H9 (cell line): Measurements from ENCODE around the gene CCDC57. TPM values are rescaled to one million over a fixed set of nuclear protein-coding genes. Genes with fewer than 3 reads are reported as not detected.

ENCODE experiments used
- DNase-seq: peaks from one replicate; pipeline ENCODE4 v3.0.0-alpha.2; 2017
- H2AFZ ChIP-seq: one replicate; pipeline ENCODE4 v1.6.1; 2013; ENCODE audit warnings: mild to moderate bottlenecking, low read length, control low read depth, moderate library complexity
- H2AK5ac ChIP-seq: 2 replicates; pipeline ENCODE4 v1.6.1; 2013; ENCODE audit warnings: low read length, control low read depth, mixed read lengths; ENCODE audit not compliant: insufficient read length
- H2BK120ac ChIP-seq: one replicate; pipeline ENCODE4 v1.6.1; 2013; ENCODE audit warnings: low read depth, mild to moderate bottlenecking, low read length, control low read depth, inconsistent platforms; ENCODE audit not compliant: poor library complexity, severe bottlenecking
- H2BK12ac ChIP-seq: 2 replicates; pipeline ENCODE4 v1.6.1; 2013; ENCODE audit warnings: low read length, control low read depth, mixed read lengths, low read depth; ENCODE audit not compliant: insufficient read length
- H2BK15ac ChIP-seq: 2 replicates; pipeline ENCODE4 v1.6.1; 2013; ENCODE audit warnings: low read depth, low read length, control low read depth
- H2BK20ac ChIP-seq: one replicate; pipeline ENCODE4 v1.6.1; 2013; ENCODE audit warnings: low read depth, mild to moderate bottlenecking, low read length, control low read depth, inconsistent platforms; ENCODE audit not compliant: poor library complexity, severe bottlenecking
- H2BK5ac ChIP-seq: 2 replicates; pipeline ENCODE4 v1.6.1; 2013; ENCODE audit warnings: low read length, control low read depth, mixed read lengths; ENCODE audit not compliant: insufficient read length
- H3K14ac ChIP-seq: 2 replicates; pipeline ENCODE4 v1.6.1; 2013; ENCODE audit warnings: low read length, control low read depth; ENCODE audit not compliant: insufficient read depth
- H3K18ac ChIP-seq: 2 replicates; pipeline ENCODE4 v1.6.1; 2013; ENCODE audit warnings: low read depth, mild to moderate bottlenecking, mixed read lengths, low read length, control low read depth; ENCODE audit not compliant: insufficient read length
- H3K23ac ChIP-seq: 2 replicates; pipeline ENCODE4 v1.6.1; 2013; ENCODE audit warnings: low read length, control low read depth, mixed read lengths, low read depth; ENCODE audit not compliant: insufficient read length
- H3K23me2 ChIP-seq: 2 replicates; pipeline ENCODE4 v1.6.1; 2013; ENCODE audit warnings: low read depth, mild to moderate bottlenecking, mixed read lengths, low read length, control low read depth; ENCODE audit not compliant: insufficient read length, poor library complexity, severe bottlenecking
- H3K27ac ChIP-seq: 2 replicates; pipeline ENCODE4 v1.5.1; 2013; ENCODE audit warnings: low read length, control low read depth, mixed read lengths, low read depth; ENCODE audit not compliant: insufficient read length
- H3K27me3 ChIP-seq: 2 replicates; pipeline ENCODE4 v1.6.1; 2013; ENCODE audit warnings: low read length, control low read depth, inconsistent platforms; ENCODE audit not compliant: insufficient read depth
- H3K4ac ChIP-seq: 2 replicates; pipeline ENCODE4 v1.6.1; 2013; ENCODE audit warnings: low read depth, mild to moderate bottlenecking, control low read depth, inconsistent platforms, low read length, moderate library complexity
- H3K4me1 ChIP-seq: 2 replicates; pipeline ENCODE4 v1.6.1; 2013; ENCODE audit warnings: low read length, control low read depth, inconsistent platforms; ENCODE audit not compliant: insufficient read depth
- H3K4me2 ChIP-seq: 2 replicates; pipeline ENCODE4 v1.6.1; 2013; ENCODE audit warnings: low read length, control low read depth, mixed read lengths; ENCODE audit not compliant: insufficient read length, insufficient read depth
- H3K56ac ChIP-seq: 2 replicates; pipeline ENCODE4 v1.6.1; 2013; ENCODE audit warnings: low read depth, mild to moderate bottlenecking, mixed read lengths, low read length, control low read depth; ENCODE audit not compliant: insufficient read length
- H3K79me1 ChIP-seq: 2 replicates; pipeline ENCODE4 v1.6.1; 2013; ENCODE audit warnings: low read depth, mild to moderate bottlenecking, moderate library complexity, low read length, control low read depth, inconsistent platforms; ENCODE audit not compliant: insufficient read depth, poor library complexity, severe bottlenecking
- H3K79me2 ChIP-seq: 2 replicates; pipeline ENCODE4 v1.6.1; 2013; ENCODE audit warnings: low read length, control low read depth, inconsistent platforms; ENCODE audit not compliant: insufficient read depth
- H3K9ac ChIP-seq: 2 replicates; pipeline ENCODE4 v1.6.1; 2013; ENCODE audit warnings: low read length, control low read depth, mixed read lengths; ENCODE audit not compliant: insufficient read length; ENCODE audit errors: extremely low read depth
- H3K9me3 ChIP-seq: one replicate; pipeline ENCODE4 v1.6.1; 2013; ENCODE audit warnings: low read depth, low read length, inconsistent platforms; ENCODE audit not compliant: control insufficient read depth
- H3T11ph ChIP-seq: one replicate; pipeline ENCODE4 v1.6.1; 2013; ENCODE audit warnings: mild to moderate bottlenecking, low read length, control low read depth, inconsistent platforms
- H4K20me1 ChIP-seq: one replicate; pipeline ENCODE4 v1.6.1; 2013; ENCODE audit not compliant: control insufficient read depth, insufficient read length, insufficient read depth
- H4K5ac ChIP-seq: 2 replicates; pipeline ENCODE4 v1.6.1; 2013; ENCODE audit warnings: low read depth, mild to moderate bottlenecking, mixed read lengths, low read length, control low read depth; ENCODE audit not compliant: insufficient read length
- H4K8ac ChIP-seq: replicated peaks from 2 replicates; pipeline ENCODE4 v1.6.1; 2013; ENCODE audit warnings: low read length, control low read depth, mixed read lengths, low read depth; ENCODE audit not compliant: insufficient read length
- H4K91ac ChIP-seq: 2 replicates; pipeline ENCODE4 v1.6.1; 2013; ENCODE audit warnings: low read depth, mild to moderate bottlenecking, moderate library complexity, mixed read lengths, low read length, control low read depth; ENCODE audit not compliant: insufficient read length
- H3K27ac Mint-ChIP-seq, 3 experiments: 2 replicates in 2 of 3; 3 replicates in 1 of 3; pipeline ENCODE4 v1.8.0; 2020 to 2021; ENCODE audit warnings: mixed read lengths in 3 of 3, mild to moderate bottlenecking in 1 of 3, moderate library complexity in 1 of 3
- H3K27me3 Mint-ChIP-seq: 2 replicates; pipeline ENCODE4 v1.8.0; 2021; ENCODE audit warnings: low read depth, mild to moderate bottlenecking, moderate library complexity, mixed read lengths
- H3K36me3 Mint-ChIP-seq, 3 experiments: 2 replicates in 2 of 3; 3 replicates in 1 of 3; pipeline ENCODE4 v1.8.0; 2020 to 2021; ENCODE audit warnings: low read depth in 3 of 3, mixed read lengths in 3 of 3; ENCODE audit not compliant: insufficient read depth in 1 of 3
- H3K4me1 Mint-ChIP-seq, 2 experiments: 2 replicates each; pipeline ENCODE4 v1.8.0; 2020; ENCODE audit warnings: mixed read lengths in 2 of 2
- H3K4me3 Mint-ChIP-seq, 2 experiments: 2 replicates in 1 of 2; 3 replicates in 1 of 2; pipeline ENCODE4 v1.8.0; 2020 to 2021; ENCODE audit warnings: mild to moderate bottlenecking in 2 of 2, mixed read lengths in 2 of 2, moderate library complexity in 1 of 2
- H3K9me3 Mint-ChIP-seq, 2 experiments: 2 replicates in 1 of 2; 3 replicates in 1 of 2; pipeline ENCODE4 v1.8.0; 2020; ENCODE audit warnings: mild to moderate bottlenecking in 2 of 2, mixed read lengths in 2 of 2, moderate library complexity in 1 of 2
- WGBS: extraction: QIAGEN DNeasy Blood & Tissue Kit; methylation state at CpG from one replicate; pipeline ENCODE4 v1.1.7; 2013; ENCODE audit warnings: missing lambda C conversion rate, low lambda C conversion rate, mixed read lengths; ENCODE audit not compliant: insufficient read length; ENCODE audit errors: extremely low coverage; 5-methylcytosine and 5-hydroxymethylcytosine counted together
- total RNA-seq: library from RNA; stranded (reverse); gene quantifications from 2 replicates; pipeline ENCODE4 v1.2.1, GENCODE V29; 2021
- TF ChIP-seq, protein P1 (sequence below): fragments of 200-600 bp; sonication (generic); conservative IDR thresholded peaks from 3 replicates; pipeline ENCODE4 v1.8.0; 2021; ENCODE audit warnings: antibody characterized with exemption, mild to moderate bottlenecking

Gene CCDC57
- total RNA-seq, 1 experiment from 2014 or later: 11.0 TPM

DNA sequence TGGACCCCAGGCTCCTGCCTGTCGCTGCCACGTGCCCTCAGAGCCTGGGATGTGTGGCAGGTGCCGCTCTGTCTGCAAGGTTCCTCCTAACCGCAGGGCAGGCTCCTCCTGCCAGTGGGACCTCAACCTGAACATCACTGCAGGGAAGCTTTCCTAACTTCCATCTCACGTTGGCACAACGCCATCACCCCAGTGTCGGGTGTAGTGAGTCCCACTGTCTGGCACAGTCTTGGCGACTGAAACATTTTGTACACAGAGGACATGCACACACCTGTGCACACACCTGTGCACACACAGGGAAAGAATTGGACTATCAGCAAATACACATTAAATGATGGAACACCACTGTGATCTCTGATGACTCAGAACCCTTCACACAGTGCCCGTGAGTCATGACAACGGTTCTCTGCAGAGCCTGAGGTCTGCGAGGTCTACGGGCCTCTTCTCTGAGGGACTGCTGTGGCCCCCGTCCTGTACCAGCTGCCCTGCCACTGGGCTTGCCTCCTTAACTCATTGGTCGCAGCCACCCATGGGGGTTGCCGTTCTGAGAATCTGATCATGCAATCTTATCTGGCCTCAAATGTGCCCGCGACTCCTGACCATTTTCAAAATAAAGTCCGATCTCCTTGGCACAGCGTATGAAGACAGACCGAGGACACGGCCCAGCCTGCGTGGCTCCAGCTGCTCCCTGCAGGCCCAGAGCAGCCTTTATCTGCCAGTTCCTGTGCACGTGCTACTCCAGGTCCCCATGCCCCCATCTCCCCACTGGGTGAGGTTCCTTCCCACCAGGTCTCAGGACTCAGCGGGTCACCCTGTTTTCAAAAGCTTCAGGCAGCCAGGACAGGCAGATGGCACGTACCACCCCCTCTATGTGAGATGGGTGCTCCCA, 7.6 kb downstream of the CCDC57 start:
- Histone ChIP-seq H2BK5ac (no peak overlapping the region), H4K91ac (no peak overlapping the region), H3K4me2 (no peak overlapping the region), H2BK12ac (no peak overlapping the region), H3K56ac (no peak overlapping the region), H3T11ph (no peak overlapping the region), H4K5ac (no peak overlapping the region), H2AFZ (no peak overlapping the region), H3K27me3 (no peaks in the 10 kb centered on the region), H3K4me1 (no peaks in the 10 kb centered on the region), H2BK120ac (no peak overlapping the region), H2AK5ac (no peak overlapping the region), H3K79me2 (no peaks in the 10 kb centered on the region), H3K4ac (no peak overlapping the region), H3K18ac (no peak overlapping the region), H2BK20ac (no peak overlapping the region), H3K9me3 (no peaks in the 10 kb centered on the region), H2BK15ac (no peak overlapping the region), H3K27ac (no peak overlapping the region), H3K9ac (no peak overlapping the region), H3K23me2 (no peaks in the 10 kb centered on the region), H3K14ac (no peak overlapping the region), H4K20me1 (no peaks in the 10 kb centered on the region), H4K8ac (no peak overlapping the region), H3K23ac (no peak overlapping the region), H3K79me1 (no peaks in the 10 kb centered on the region)
- Mint-ChIP-seq H3K36me3 (peaks cover 0 to 4% (median 0%) of the 10 kb centered on the region in 3 experiments; a peak in 3 of 7 replicates), H3K27me3 (peaks cover 22% of the 10 kb centered on the region), H3K4me1 (peaks cover 8 to 11% of the 10 kb centered on the region in 2 experiments), H3K9me3 (no peaks in the 10 kb centered on the region), H3K4me3 (no peak overlapping the region), H3K27ac (no peak overlapping the region)
- no peak for DNase-seq
- no CpG with 5 or more reads among the region's 25 CpGs for WGBS
- TF ChIP-seq, protein P1, sequence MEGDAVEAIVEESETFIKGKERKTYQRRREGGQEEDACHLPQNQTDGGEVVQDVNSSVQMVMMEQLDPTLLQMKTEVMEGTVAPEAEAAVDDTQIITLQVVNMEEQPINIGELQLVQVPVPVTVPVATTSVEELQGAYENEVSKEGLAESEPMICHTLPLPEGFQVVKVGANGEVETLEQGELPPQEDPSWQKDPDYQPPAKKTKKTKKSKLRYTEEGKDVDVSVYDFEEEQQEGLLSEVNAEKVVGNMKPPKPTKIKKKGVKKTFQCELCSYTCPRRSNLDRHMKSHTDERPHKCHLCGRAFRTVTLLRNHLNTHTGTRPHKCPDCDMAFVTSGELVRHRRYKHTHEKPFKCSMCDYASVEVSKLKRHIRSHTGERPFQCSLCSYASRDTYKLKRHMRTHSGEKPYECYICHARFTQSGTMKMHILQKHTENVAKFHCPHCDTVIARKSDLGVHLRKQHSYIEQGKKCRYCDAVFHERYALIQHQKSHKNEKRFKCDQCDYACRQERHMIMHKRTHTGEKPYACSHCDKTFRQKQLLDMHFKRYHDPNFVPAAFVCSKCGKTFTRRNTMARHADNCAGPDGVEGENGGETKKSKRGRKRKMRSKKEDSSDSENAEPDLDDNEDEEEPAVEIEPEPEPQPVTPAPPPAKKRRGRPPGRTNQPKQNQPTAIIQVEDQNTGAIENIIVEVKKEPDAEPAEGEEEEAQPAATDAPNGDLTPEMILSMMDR: no peak
